GM18508 (cell line): ENCODE results near the gene PHB1.
"Not testable (repeated sequence)": the region's sequence is repeated elsewhere in the genome, so short reads cannot be mapped to it uniquely, and the experiment has no call there.

Experiments used
- ATAC-seq: cut with Tn5 transposase; IDR thresholded peaks from one replicate; pipeline ENCODE4 v1.9.1; 2021; ENCODE audit warnings: moderate number of reproducible peaks; ENCODE audit not compliant: insufficient read depth, unreplicated experiment

PHB1 gene

DNA sequence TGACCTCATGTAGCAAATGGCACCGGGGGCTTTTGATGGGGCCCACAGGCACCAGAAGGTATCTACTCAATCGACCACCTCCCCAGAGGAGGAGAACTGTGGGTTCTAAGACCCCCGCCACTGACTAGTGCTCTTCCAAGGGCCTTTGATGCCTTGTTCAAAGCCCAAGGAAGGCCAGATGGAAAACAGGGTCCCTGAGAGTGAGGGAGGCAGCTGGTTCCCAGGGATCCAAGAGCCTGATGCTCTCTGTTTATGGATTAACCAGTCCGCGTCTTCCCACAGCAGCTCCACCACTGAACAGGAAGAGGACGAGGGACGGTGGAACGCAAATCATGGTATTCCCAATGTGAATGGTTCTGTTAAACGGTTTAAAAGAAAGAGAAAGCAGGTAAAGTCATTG is 7.6 kb downstream of the PHB1 start:
- no peak for ATAC-seq

DNA sequence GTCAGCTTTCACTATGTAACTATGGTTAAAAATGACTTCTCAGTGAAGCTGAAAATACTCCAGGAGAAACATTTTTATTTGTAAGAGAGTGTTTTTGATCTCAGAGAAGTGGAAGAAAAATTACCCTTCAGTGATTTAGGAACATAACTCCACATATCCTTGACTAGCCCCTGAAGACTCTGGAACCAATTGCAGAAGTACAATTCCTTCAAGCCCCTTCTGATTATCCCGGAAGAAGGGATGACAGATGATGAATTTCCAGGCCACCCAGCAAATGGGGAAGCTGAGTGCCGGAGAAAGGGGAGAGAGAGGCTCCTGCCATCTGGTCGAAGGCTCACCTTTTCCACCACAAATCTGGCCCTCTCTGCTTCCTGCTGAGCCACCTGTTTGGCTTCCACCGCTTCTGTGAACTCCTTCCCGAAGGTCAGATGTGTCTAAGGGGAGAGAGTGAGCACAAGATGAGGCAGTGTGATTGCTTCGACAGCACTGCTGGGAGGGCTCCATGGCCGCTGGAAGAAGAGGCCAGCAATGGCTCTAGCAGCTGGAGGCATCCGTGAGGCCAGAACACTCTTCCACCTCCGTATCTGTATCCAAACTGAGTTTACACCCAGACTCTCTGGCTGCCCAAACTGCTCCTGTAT is 8.1 kb downstream of the PHB1 start:
- no peak for ATAC-seq

DNA sequence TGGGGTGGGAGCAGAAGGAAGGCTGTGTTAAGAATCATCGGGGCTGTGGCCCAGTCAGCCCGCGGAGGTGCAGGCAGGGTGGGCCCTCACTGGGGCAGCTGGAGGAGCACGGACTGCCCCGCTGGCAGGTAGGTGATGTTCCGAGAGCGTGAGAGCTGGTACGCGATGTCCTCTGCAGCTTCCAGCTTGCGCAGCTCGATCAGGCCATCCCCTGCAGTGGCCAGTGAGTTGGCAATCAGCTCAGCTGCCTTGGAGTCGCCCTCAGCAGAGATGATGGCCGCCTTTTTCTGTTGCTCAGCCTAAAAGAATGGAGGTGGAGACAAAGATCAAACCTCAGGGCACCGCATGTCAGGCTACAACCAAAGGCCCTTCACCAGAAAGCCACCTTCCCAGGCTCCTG is 9.8 kb downstream of the PHB1 start:
- ATAC-seq, result no peak

DNA sequence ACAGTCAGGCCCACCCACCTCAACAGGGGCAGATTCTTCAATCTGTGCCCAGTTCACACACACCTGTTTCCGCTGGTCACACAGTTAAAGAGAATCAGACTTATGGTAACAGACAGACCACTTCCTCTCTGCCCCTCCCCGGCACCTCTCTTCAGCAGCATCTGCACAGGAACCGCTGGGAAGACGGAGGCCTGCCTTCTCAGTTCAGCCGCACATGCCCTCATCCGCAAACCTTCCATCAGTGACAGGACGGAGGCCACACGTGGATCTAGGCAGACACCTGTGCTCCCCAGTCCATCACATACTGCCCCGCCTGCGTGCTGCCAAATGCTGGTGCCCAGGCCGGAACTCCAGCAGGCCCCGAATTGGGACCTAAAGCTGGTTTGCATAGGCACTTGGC is 10.3 kb downstream of the PHB1 start:
- ATAC-seq, result no peak

DNA sequence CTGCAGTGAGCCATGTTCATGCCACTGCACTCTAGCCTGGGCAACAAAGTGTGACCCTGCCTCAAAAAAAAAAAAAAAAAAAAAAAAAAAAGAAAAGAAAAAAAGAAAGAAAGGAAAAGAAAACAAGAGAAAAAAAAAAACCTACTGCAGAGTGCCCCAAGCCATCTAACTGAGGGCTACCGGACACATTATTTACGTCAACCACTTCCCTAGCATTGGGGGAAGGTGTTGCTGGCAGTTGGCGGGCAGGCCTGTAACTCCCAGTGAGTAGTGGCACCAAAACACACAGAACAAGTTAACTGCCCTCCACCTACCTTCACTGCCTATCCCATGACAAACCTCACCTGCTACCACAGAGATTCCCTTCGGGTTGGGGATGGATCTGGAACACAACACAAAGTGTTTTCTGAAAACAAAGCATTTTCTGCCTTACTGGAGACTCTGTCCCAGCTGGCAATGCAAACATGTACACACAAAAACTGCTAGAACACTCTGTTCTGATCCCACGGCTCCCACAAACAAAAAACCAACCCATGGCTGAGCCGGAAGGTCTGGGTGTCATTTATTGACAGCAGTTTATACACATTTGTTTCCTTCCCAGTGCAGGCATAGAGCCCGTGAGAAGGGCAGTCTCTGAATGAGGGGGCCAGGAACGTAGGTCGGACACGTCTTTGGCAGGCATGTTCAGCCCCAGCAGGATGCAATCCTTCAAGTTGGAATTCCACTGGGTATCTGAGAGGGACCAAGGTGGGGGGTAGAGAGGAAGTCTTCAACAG is 11.0 kb downstream of the PHB1 start:
- ATAC-seq, result no peak

DNA sequence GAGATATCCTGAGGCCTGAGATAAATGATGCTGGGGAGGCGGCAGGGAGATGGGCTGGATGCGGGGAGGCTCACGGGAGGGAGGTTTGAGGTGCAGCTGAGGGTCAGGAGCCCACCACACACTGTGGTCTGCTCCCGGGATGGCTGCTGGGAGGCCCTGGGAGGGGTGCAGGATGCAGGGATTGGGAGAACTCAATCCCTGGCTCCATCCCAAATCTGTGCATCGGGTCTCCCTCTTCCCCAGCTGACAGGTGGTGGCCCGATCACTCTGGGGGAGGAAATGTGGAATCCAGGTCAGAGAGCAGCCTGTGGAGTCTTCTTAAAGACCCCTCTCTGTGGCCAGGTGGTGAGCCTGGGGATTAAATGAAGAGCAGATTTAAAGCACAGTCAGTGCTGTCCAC is 12.0 kb downstream of the PHB1 start:
- ATAC-seq, result no peak

DNA sequence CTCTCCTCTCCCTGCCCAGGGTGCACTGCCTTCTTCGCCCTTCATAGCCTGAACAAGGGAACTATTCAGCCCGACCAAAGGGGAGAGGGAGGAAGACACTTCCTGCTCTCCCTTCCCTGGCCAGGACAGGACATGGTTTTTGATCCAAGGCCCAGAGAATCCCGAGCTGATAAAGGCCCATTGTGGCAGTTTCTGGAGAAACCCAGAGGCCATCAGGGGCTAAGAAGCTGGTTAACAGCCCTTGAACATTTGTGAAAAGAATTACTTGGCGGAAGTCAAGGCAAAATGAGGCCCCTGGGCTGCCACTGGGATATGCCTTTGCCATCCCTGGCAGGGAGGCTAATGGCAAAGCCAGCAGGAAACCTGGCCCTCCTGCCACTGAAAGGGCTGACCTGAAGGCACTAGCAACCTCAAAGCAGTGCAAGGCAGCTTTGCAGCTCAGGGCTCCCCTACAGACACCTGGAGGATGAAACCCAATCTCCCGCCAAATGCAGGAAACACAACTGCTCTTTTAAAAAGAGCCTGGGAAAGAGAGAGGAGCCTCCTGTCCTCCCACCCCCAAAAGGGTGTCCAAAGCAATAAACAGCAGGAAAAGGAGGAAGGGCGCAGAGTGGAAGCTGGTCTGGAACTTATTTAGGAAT is 12.6 kb downstream of the PHB1 start:
- ATAC-seq, result no peak

DNA sequence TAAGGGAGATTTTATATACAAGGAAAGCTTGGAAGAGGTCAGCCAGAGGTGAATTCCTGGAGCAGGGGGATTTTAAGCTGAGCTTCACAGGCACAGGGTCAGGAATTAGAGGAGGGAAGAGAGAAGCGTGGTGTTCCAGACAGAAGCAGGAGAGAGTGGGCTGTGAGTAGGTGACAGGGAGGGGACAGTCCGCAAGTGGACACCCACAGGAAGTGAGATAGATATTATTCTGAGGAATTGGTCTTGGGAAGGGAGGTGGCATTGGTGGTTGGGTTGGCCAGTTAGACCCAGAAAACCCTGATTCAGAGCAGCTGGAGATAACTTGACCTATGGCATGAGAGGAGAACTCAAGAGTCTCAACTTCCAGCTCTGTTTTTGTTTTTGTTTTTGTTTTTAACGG is 14.7 kb downstream of the PHB1 start:
- no peak for ATAC-seq

DNA sequence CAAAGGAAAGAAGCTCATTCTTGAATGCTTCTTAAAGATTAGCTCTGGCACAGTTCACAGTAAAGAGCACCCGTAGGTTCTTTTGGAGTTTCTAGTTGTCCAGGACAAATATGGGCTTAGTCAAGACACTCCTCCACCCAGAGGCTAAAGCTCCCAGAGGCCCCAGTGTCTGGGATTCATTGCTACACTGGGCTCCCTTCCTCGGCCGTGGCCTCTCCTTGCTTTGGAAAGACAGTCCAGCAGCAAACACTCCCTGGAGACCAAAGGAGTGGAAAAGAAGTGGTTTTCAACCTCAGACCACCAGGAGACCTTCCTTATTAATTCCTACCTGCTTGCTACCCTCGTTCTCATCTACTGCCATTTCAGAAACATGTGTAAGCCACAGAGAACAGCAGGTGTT is 17.1 kb downstream of the PHB1 start:
- ATAC-seq, result no peak

DNA sequence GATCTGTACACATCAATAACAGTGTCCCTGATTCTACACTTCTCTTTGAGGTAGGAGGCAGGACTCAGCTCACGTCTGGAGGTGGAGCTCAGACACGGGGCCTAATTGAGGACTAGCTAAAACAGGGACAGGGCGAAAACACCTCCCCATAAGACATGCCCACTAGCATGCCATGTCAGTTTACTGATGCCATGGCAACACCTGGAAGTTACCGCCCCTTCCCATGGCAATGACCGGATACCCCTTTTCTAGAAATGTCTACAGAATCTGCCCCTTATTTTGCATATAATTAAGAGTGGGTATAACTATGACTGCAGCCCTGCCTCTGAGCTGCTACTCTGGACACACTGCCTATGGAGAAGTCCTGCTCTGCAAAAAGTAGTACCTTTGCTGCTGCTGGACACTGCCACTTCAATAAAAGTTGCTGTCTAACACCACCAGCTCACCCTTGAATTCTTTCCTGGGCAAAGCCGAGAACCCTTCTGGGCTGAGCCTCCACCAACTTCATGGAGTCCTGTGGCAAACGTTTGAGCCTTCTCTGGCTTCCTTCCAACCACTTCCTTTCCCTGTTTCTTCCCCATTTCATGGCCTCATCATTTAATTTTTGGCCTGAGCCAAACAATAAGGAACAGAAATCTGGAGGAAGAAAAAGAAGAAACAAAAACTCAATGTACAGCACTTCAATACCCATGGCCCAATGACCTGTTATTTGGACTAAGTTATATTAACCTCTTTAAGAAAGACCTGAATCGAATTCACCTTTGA is 21.0 kb downstream of the PHB1 start:
- no peak for ATAC-seq

DNA sequence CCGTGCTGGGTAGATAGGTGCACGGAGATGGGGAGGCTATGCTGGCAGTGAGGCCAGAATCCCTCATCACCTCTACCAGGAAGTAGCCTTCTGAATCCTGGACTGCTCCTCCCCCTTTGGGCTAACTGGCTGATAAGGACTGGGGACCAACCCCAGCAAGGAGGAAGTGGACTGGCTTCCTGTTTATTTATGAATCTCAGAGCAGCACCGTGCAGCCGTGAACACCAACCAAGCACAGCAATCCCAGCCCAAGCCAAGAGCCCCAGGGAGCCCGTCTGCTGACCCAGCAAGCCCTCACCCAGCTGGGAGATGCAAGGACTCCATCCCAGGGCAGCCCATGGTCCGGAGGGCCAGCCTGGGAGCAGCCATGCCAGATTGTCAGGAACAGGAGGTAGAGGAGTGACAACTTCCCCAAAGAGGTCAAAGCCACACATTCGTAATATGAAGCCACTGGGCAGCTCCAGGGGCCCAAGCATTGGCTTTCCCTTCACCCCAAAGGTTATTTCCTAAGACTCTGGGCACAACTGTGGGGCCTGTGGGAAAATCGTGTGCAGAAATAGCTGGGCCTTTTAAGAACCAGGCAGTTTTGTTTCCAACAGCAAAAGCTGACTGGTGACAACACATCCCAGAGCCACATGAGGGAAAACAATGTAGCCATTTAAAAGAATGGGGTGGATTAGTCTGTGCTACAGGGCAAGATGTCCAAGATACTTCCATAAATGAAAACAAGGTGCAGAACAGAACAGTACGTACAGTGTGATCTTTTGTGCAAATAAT is 23.9 kb downstream of the PHB1 start:
- ATAC-seq, result no peak

DNA sequence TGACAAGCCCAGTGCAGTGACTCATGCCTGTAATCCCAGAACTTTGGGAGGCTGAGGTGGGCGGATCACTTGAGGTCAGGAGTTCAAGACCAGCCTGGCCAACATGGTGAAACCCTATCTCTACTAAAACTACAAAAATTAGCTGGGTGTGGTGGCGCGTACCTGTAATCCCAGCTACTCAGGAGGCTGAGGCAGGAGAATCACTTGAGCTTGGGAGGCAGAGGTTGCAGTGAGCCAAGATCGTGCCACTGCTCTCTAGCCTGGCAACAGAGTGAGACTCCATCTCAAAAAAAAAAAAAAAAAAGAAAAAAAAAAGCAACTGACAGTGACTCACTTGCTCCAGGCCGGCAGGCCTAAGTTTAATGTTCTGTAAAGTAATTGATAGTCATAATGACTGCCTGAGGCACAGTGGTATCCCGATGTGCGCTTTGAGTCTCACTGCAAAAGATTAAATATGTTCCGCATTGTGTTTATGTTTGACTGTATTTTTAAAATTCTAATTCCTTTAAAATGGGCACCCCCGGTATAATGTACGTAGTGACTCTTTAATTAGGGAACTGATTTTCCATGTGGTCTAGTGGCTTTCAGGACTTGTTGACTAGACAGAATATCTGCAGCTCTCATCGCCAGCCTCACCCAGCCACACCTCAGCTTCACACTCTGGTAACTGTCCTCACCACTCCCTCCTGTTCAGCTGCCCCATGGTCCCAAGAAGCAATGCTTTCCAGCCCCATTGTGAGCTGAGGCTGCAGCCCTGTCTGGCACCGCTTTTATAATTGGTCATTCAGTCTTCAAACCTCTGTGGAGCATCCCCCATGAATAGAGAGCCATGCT is 25.0 kb downstream of the PHB1 start:
- ATAC-seq, result not testable (repeated sequence)

DNA sequence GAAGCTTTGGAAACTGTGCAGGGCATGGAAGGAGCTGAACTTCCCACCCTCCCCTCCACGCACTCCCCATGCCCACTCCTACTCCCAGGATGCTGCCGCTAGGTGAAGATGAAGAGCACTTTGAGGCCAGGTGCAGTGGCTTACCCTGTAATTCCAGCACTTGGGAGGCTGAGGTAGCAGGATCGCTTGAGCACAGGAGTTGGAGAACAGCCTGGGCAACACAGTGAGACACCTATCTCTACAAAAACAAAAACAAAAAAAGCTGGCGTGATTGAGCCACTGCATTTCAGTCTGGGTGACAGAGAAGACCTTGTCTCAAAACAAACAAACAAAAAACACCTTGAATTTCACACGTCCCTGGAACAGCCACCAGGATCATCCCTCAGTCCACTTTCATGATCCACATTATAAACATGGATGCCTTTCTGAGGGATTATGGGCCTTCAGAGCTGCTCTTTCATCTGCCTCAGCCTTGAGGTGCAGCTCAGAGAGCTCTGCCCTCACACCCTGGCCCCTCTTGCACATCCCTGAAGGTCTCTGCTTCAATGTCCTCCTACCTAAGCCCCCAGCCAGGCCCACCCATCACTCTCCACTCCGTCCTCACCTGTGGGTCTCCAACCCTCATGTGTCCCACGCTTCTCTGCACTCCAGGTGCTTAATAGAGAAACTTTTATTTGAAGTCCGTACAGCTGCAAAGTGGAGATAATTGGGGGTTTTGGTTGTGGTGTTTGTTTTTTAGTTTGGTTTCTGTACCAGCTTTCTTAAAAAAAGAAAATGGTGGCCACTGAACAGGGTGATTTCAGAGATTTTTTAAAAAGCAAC is 25.8 kb downstream of the PHB1 start:
- ATAC-seq, result no peak

DNA sequence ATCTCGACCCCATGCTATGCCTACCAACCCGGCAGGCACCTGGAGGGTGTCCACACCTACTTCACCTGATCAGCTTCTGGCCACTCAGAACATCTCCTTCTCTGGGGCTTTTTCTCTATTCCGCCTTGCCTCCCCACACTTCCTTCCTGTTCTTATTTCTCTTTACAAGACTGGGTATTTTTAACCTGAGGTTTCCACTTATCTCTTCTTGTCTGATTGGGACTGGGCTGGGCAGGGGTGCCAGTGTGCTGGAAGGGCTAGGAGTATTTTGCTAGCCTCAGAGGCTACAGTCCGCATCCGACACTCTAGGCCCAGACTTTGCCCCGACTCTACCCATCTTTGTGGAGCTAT is 26.4 kb downstream of the PHB1 start:
- no peak for ATAC-seq

DNA sequence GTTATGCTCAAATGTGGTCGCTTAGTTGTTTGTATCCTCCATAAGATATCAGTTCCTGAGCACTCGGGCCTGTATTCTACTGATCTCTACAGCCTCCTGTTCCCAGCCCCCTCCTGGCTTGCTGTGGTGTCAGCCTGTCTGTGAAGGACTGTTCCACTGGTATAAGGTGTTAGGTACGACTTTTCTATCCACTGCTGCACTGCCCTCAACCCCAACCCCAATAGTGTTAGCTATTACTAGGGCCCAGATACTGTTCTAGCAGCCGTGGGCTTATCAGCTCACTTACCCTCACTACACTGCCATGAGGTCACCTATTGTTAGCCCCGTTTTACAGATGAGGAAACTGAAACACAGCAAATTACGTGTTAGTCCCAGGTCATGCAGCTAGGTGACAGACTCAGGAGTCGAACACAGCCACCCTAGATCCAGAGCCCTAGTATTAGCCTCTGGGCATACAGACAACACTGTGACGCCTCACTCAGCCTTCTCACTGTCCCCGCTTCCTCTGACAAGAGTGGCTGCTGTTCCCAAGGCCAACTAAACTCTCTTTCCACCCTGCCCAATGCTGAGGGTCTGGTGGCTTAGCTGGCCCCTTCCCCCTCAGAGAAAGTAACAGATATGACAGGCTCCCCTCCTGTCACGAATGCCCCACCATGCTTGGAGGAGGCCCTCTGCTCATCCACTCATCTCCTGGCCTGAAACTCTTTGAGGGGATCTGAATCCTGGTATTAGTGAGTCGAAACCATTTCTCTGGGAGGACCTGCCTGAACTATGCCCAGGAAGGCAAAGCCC is 27.0 kb downstream of the PHB1 start:
- ATAC-seq, result no peak

DNA sequence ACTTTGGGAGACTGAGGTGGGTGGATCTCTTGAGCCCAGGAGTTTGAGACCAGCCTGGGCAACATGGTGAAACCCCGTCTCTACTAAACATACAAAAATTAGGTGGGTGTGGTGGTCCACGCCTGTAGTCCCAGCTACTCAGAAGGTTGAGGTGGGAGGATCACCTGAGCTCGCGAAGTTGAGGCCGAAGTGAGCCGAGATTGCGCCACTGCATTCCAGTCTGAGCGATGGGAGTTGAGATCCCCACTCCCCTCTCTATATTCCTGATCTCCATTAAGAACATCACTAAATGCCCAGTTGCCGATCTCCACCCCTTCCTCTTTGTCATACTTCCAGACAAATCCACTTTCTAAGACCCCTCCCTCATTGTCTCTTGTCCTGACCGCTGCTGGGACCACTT is 28.3 kb downstream of the PHB1 start:
- ATAC-seq, result no peak

DNA sequence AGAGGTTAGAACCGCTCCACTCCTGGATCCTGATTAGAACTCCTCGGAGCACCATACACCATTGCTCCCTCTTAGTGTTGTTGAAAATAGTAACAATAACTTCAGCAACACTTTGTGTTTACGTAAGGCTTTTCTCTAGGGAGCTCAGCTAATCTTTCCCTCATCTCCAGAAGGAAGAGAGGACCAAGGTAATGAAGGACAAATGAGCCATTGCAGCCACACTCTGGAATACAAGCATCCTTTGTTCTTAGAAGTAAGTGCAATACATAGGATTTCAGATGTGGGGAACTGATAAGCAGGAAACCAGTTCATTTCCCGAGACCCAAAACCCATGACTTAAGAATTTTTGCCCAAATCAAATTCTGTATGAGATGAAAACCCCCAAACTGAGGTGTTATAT is 29.7 kb downstream of the PHB1 start:
- ATAC-seq, result no peak

DNA sequence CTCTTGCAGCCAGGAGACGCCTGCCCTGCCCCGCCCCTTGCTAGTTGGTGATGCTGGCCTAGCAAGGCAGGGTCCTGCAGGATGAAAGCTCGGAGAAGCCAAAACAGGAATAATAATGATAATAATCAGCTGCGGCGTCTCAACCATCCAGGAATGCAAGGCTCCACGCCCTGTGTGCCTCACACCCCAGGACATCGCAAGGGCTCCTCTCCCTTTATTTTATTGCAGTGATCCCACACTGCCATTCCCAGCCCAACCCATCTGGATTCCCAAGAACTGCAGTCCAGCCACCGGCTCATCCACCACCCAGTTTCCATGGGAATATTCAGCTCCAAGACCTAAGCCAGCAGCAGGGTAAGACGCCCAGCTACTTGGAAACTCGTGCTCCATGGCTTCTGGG is 31.6 kb downstream of the PHB1 start:
- no peak for ATAC-seq
